ENCODE results near the gene RNF112.

Gene RNF112

GRCh38 chr17:19464031-19465026, 53.3 kb downstream of the RNF112 start:
- no peaks in the 10 kb centered on the region for H3K79me2 ChIP-seq (ENCODE audit: insufficient read depth, low read length)
- no peaks in the 10 kb centered on the region for H3K9me3 ChIP-seq (ENCODE audit: insufficient read depth, low read depth, low read length)
- TF ChIP-seq CTCF (conservative IDR thresholded peaks at IDR 0.05; ENCODE audit: low read length), result no peak
- TF ChIP-seq EZH2phosphoT487 (IDR thresholded peaks at IDR 0.05; ENCODE audit: borderline replicate concordance), result no peak
- no peaks in the 10 kb centered on the region for H3K36me3 ChIP-seq (ENCODE audit: insufficient read depth, low read length)
- H3K9me2 ChIP-seq (replicated peaks; ENCODE audit: low read depth, low read length), result no peaks in the 10 kb centered on the region
- H3F3A ChIP-seq (ENCODE audit: low read depth), result no peaks in the 10 kb centered on the region
- H3K4me1 ChIP-seq (ENCODE audit: insufficient read depth, low read length, poor library complexity, severe bottlenecking), result no peaks in the 10 kb centered on the region
- H3K27me3 ChIP-seq (ENCODE audit: insufficient read depth, low read length, poor library complexity, severe bottlenecking), result no peaks in the 10 kb centered on the region
- no peaks in the 10 kb centered on the region for H4K20me1 ChIP-seq (ENCODE audit: insufficient read depth, low read length, poor library complexity, severe bottlenecking)
- no peak overlapping the region for H3K4me3 ChIP-seq (ENCODE audit: low read length, poor library complexity, severe bottlenecking)
- H3K4me2 ChIP-seq (ENCODE audit: low read depth, low read length, poor library complexity, severe bottlenecking), result no peak overlapping the region
- no peak overlapping the region for H3K9ac ChIP-seq (ENCODE audit: low read depth, low read length, poor library complexity, severe bottlenecking)
- H2AFZ ChIP-seq (ENCODE audit: low read length), result no peak overlapping the region

Measured in Loucy (cell line).